T-helper 2 cell treated with Interferon-gamma antibody and Interleukin-4, amounts not matched to agents 100 ng/mL and 5 ng/mL, for 36 hours (primary cell): ENCODE results near the gene G0S2. TPM values are rescaled to one million over a fixed set of nuclear protein-coding genes. Genes with fewer than 3 reads are reported as not detected.

Experiments used
- intact Hi-C: fragments of 100-400 bp; cut with micrococcal nuclease; formaldehyde crosslinking; loops from one replicate; pipeline ENCODE4 v1.15.1; 2023
- total RNA-seq: library from RNA; stranded (reverse); gene quantifications from 2 replicates; pipeline ENCODE4 v1.2.3, GENCODE V29; 2022

Gene G0S2
- total RNA-seq, 1 donor from 2014 or later = 0.89 TPM

GRCh38 chr1:209714338-209714737 is 39.1 kb downstream of the G0S2 start:
- intact Hi-C loops = loop anchor here (5.0 kb wide), 1 partner anchor 33 kb away; no protein-coding TSS in a partner anchor

- intact Hi-C loops = no loop called here
Observed at GRCh38 chr1:209715314-209715713, 40.1 kb downstream of the G0S2 start.

GRCh38 chr1:209717818-209718217 is 42.6 kb downstream of the G0S2 start:
- intact Hi-C loops = no loop called here

GRCh38 chr1:209720326-209720725 is 45.1 kb downstream of the G0S2 start:
- intact Hi-C loops = no loop called here

- intact Hi-C loops = no loop called here
Observed at GRCh38 chr1:209720826-209721225, 45.6 kb downstream of the G0S2 start.

GRCh38 chr1:209721323-209721722 is 46.1 kb downstream of the G0S2 start:
- intact Hi-C loops = no loop called here

- intact Hi-C loops = no loop called here
Observed at GRCh38 chr1:209723265-209723664, 48.1 kb downstream of the G0S2 start.

GRCh38 chr1:209723756-209724693 is 48.8 kb downstream of the G0S2 start:
- intact Hi-C loops = no loop called here

Other genes with a start within 250 kb of the G0S2 start
- gene CAMK1G, start 91.7 kb upstream of the G0S2 start, total RNA-seq = not detected in 2 replicates
- gene LAMB3, start 23.0 kb upstream of the G0S2 start, total RNA-seq = 1.5 and 1.6 TPM in 2 replicates
- gene HSD11B1, start 29.4 kb downstream of the G0S2 start, total RNA-seq = 0.36 and 0.61 TPM in 2 replicates
- 446 and 452 TPM in 2 replicates for gene TRAF3IP3, start 80.6 kb downstream of the G0S2 start, total RNA-seq
- gene C1orf74, start 109.1 kb downstream of the G0S2 start, total RNA-seq = 1.8 and 2.1 TPM in 2 replicates
- not detected in 2 replicates for gene IRF6, start 130.7 kb downstream of the G0S2 start, total RNA-seq
- gene UTP25, start 152.6 kb downstream of the G0S2 start, total RNA-seq = 10.4 and 10.7 TPM in 2 replicates